A549 treated with RU486 at 1 μM for 4 hours (cell line): ENCODE data around the gene RBSN. TPM values are rescaled to one million over a fixed set of nuclear protein-coding genes. Genes with fewer than 3 reads are reported as not detected.

Experiments used
- total RNA-seq: library from RNA; stranded (reverse); fragments of 200-300 nt; extraction: Qiagen RNA extraction; gene quantifications from 5 replicates; pipeline ENCODE4 v1.2.3, GENCODE V29; 2022; ENCODE audit warnings: low read depth

RBSN gene
- 6.5 to 10.5 TPM (median 10.0 TPM) in 5 replicates for total RNA-seq

GRCh38 chr3:15098503-15099363 is at the start of gene RBSN:
TSS of gene RBSN (minus strand) at chr3:15099148. CDS start at chr3:15096120, 3,028 bp downstream.

DNA sequence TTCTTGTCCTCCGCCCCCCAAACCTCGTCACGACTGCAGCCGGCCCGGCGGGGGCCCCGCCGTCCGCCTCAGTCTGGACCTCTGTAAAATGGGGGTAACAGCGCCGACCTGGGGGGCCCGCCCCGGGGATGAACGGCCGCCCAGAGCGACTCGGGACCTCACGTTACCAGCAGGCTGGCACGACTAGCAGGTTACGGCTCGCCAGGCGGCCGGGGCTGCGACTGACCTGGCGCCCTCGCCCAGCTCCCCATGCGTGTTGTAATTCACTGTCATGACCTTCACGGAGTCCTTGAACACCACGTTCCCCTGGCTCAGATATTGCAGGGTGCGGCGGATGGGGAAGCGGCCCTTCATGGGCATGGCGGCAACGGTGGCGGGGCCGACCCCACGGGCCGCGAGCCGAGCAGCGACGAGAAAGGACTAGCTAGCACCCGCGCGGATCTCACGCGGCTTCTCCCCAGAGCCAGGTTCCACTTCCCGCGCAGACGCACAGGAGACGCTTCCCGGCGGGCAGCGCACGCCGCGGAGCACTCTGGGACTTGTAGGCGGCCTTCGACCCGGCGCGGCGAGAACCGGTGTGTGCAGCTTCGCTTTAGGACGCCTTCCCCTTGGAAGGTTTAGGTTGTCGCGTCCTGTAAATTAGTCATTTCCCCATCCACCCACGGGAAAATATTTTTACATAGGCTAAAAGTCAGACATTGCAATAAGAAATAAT is 34.0 kb downstream of the RBSN start, which contains the start of gene MRPS25:
Gene MRPS25 (minus strand): TSS at position 481 of the 715 bp plus-strand sequence. CDS start 121 bp downstream, at position 360.

Other genes with a start within 250 kb of the RBSN start
- gene NR2C2, start 151.6 kb downstream of the RBSN start, total RNA-seq = 13.7 to 18.8 TPM (median 18.6 TPM) in 5 replicates
- 45.5 to 68.0 TPM (median 55.1 TPM) in 5 replicates for gene MRPS25, start 33.8 kb downstream of the RBSN start, total RNA-seq
- 15.6 to 27.4 TPM (median 24.1 TPM) in 5 replicates for gene CAPN7, start 107.1 kb upstream of the RBSN start, total RNA-seq
- gene SH3BP5, start 233.4 kb upstream of the RBSN start, total RNA-seq = 18.5 to 22.0 TPM (median 20.1 TPM) in 5 replicates